ENCODE data around the gene KIFBP. TPM values are rescaled to one million over a fixed set of nuclear protein-coding genes. Genes with fewer than 3 reads are reported as not detected.

Gene KIFBP
- total RNA-seq, 1 donor from 2014 or later = 26.9 TPM

DNA sequence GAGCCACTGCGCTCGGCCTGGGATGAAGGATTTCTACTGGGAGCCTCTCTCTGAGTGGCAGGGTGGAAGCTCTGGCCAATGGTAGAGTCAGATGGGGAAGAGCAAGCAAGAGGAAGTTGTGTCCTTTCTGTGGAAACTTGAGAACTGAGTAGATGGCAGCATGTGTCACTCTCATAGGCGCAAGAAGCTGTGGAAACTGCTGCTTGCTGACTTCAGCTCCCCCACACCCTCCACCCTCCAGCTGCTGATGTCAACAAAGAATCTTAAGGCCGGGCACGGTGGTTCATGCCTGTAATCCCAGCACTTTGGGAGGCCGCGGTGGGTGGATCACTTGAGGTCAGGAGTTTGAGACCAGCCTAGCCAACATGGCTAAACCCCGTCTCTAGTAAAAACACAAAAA lies 59.5 kb downstream of the KIFBP start:
- H3K27ac Mint-ChIP-seq = no peak overlapping the region
- H3K4me1 Mint-ChIP-seq (ENCODE audit: unreplicated experiment) = no peaks in the 10 kb centered on the region
- H3K27me3 Mint-ChIP-seq = no peaks in the 10 kb centered on the region

GRCh38 chr10:69049566-69049961 lies 61.0 kb downstream of the KIFBP start:
- Mint-ChIP-seq H3K9me3 (no peaks in the 10 kb centered on the region), H3K27ac (no peak overlapping the region), H3K4me1 (ENCODE audit: unreplicated experiment) (no peaks in the 10 kb centered on the region), H3K4me3 (no peak overlapping the region), H3K36me3 (no peaks in the 10 kb centered on the region), H3K27me3 (no peaks in the 10 kb centered on the region)
- no peak for DNase-seq (ENCODE audit: extremely low spot score, unreplicated experiment)
- TF ChIP-seq, protein P1, sequence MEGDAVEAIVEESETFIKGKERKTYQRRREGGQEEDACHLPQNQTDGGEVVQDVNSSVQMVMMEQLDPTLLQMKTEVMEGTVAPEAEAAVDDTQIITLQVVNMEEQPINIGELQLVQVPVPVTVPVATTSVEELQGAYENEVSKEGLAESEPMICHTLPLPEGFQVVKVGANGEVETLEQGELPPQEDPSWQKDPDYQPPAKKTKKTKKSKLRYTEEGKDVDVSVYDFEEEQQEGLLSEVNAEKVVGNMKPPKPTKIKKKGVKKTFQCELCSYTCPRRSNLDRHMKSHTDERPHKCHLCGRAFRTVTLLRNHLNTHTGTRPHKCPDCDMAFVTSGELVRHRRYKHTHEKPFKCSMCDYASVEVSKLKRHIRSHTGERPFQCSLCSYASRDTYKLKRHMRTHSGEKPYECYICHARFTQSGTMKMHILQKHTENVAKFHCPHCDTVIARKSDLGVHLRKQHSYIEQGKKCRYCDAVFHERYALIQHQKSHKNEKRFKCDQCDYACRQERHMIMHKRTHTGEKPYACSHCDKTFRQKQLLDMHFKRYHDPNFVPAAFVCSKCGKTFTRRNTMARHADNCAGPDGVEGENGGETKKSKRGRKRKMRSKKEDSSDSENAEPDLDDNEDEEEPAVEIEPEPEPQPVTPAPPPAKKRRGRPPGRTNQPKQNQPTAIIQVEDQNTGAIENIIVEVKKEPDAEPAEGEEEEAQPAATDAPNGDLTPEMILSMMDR (conservative IDR thresholded peaks at IDR 0.05) = no peak

More for the DNA sequence above, 59.5 kb downstream of the KIFBP start:
- TF ChIP-seq, protein P1 (conservative IDR thresholded peaks at IDR 0.05) = no peak
- no peak for DNase-seq (ENCODE audit: extremely low spot score, unreplicated experiment)
- H3K9me3 Mint-ChIP-seq = no peaks in the 10 kb centered on the region
- no peak overlapping the region for H3K4me3 Mint-ChIP-seq
- no peaks in the 10 kb centered on the region for H3K36me3 Mint-ChIP-seq

DNA sequence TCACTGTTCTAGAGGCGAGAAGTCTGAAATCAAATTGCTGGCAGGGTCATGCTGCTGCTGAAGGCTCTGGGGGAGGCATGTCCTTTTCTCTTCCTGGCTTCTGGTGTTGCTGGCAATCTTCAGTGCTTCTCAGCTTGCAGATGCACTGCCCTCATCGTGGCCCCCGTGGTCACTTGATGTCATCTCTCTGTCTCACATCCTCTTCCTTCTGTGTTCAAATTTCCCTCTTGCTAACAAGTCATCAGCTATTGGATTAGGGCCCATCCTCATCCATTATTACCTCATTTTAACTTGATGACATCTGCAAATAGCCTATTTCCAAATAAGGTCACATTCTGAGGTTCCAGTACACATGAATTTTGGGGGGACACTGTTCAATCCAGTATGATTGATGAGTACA lies 62.7 kb downstream of the KIFBP start:
- Mint-ChIP-seq H3K27me3 (no peaks in the 10 kb centered on the region), H3K9me3 (no peaks in the 10 kb centered on the region), H3K36me3 (no peaks in the 10 kb centered on the region), H3K27ac (no peak overlapping the region), H3K4me3 (no peak overlapping the region), H3K4me1 (ENCODE audit: unreplicated experiment) (no peaks in the 10 kb centered on the region)
- TF ChIP-seq, protein P1 (conservative IDR thresholded peaks at IDR 0.05) = no peak
- no peak for DNase-seq (ENCODE audit: extremely low spot score, unreplicated experiment)

DNA sequence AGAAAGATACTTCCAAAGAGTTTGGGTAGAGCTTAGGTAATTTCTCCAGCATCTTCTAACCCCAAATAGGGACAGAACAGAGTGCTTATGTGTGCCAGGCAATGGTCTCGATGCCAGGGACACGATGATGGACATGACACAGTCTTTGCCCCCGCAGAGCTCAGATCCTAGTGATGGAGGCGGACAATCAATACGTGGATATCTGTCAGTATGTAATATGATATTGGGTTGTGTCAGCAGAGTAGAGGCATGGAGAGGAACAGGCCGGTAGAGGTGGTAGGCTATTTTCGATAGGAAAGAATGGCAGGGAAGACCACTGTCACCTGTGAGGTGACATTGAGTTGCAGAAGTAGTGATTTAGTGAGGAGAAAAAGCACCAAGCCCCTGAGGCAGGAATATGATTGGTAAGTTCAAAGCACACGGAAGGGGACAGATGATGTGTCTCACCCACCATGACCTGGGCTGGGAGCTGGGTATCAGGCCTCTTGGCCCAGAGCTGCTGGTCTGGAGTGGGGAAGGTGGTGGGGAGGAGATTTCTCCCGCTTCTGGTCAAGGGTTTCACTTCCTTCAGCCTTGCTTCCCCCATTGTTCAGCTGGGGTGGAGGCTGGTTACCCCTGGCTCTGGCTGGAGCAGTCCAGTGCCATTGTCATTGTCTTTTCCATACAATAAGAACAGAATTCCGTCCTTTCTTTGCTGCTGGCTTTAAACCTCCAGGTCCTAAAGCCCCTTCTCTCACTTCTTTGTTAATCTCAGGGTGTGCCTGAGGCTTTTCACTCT lies 63.3 kb downstream of the KIFBP start:
- Mint-ChIP-seq H3K27ac (no peak overlapping the region), H3K36me3 (no peaks in the 10 kb centered on the region)

GRCh38 chr10:69052736-69053135 lies 64.1 kb downstream of the KIFBP start:
- H3K4me3 Mint-ChIP-seq = no peak overlapping the region
- H3K4me1 Mint-ChIP-seq (ENCODE audit: unreplicated experiment) = no peaks in the 10 kb centered on the region
- no peak overlapping the region for H3K27ac Mint-ChIP-seq
- no peaks in the 10 kb centered on the region for H3K9me3 Mint-ChIP-seq
- TF ChIP-seq, protein P1 (conservative IDR thresholded peaks at IDR 0.05) = no peak
- H3K36me3 Mint-ChIP-seq = no peaks in the 10 kb centered on the region
- DNase-seq (ENCODE audit: extremely low spot score, unreplicated experiment) = no peak
- no peaks in the 10 kb centered on the region for H3K27me3 Mint-ChIP-seq

More for the DNA sequence above, 63.3 kb downstream of the KIFBP start:
- Mint-ChIP-seq H3K4me3 (no peak overlapping the region), H3K9me3 (no peaks in the 10 kb centered on the region), H3K4me1 (ENCODE audit: unreplicated experiment) (no peaks in the 10 kb centered on the region), H3K27me3 (no peaks in the 10 kb centered on the region)
- TF ChIP-seq, protein P1 (conservative IDR thresholded peaks at IDR 0.05) = no peak
- DNase-seq (ENCODE audit: extremely low spot score, unreplicated experiment) = no peak

All from type B pancreatic cell (in vitro differentiated cells).